Thyroid gland (tissue), 4 donors: Measurements from ENCODE around the gene DNM2. TPM values are rescaled to one million over a fixed set of nuclear protein-coding genes. Genes with fewer than 3 reads are reported as not detected.

Experiments
- DNase-seq, 2 donors: peaks; one replicate each; pipeline ENCODE4 v3.0.0-alpha.2; 2019
- H3K27ac ChIP-seq, 3 donors: fragments of 200-600 bp; sonication (generic); 1 replicate in 2 of 3; 2 replicates in 1 of 3; pipeline ENCODE4 v1.5.1; 2016 to 2019; ENCODE audit warnings: mild to moderate bottlenecking in 1 of 3, moderate library complexity in 1 of 3
- H3K27me3 ChIP-seq: fragments of 200-600 bp; sonication (generic); one replicate; pipeline ENCODE4 v1.5.1; 2019
- H3K36me3 ChIP-seq, 2 donors: fragments of 200-600 bp; sonication (generic); one replicate each; pipeline ENCODE4 v1.5.1; 2016 to 2019
- H3K4me1 ChIP-seq, 2 donors: fragments of 200-600 bp; sonication (generic); one replicate each; pipeline ENCODE4 v1.5.1; 2017 to 2019
- H3K4me3 ChIP-seq, 3 donors: fragments of 200-600 bp; sonication (generic); replicated peaks in 1 of 3; 1 replicate in 2 of 3; 2 replicates in 1 of 3; pipeline ENCODE4 v1.5.1; 2016; ENCODE audit warnings: mild to moderate bottlenecking in 1 of 3
- H3K9me3 ChIP-seq: fragments of 200-600 bp; sonication (generic); one replicate; pipeline ENCODE4 v1.5.1; 2017
- POLR2A ChIP-seq, 2 donors: fragments of 450-650 bp; IDR thresholded peaks; one replicate each; pipeline ENCODE4 v1.6.1; 2017; ENCODE audit warnings: antibody characterized with exemption in 2 of 2, mild to moderate bottlenecking in 2 of 2, moderate library complexity in 1 of 2
- WGBS, 2 donors: methylation state at CpG; one replicate each; pipeline ENCODE4 v1.1.5; 2017; 5-methylcytosine and 5-hydroxymethylcytosine counted together
- intact Hi-C: fragments of 100-400 bp; cut with DNase I; formaldehyde crosslinking; loops from one replicate; pipeline ENCODE4 v1.15.1; 2023
- total RNA-seq, 4 donors: library from RNA; depleted of rRNA; stranded (reverse); fragments of >200 nt; gene quantifications; one replicate each; pipeline ENCODE4 v1.2.3, GENCODE V29; 2016
- TF ChIP-seq, protein P1 (sequence below), 6 experiments: fragments of 200-600 bp in 3 of 6; fragments of 450-650 bp in 3 of 6; sonication (generic) in 3 of 6; IDR thresholded peaks; one replicate each; pipeline ENCODE4 v1.5.1; 2016 to 2019; ENCODE audit warnings: antibody characterized with exemption in 6 of 6, mild to moderate bottlenecking in 2 of 6, inconsistent platforms in 1 of 6, moderate library complexity in 1 of 6

Gene DNM2
- total RNA-seq, 4 donors from 2014 or later = 95.1 to 155 (median 120) TPM

DNA sequence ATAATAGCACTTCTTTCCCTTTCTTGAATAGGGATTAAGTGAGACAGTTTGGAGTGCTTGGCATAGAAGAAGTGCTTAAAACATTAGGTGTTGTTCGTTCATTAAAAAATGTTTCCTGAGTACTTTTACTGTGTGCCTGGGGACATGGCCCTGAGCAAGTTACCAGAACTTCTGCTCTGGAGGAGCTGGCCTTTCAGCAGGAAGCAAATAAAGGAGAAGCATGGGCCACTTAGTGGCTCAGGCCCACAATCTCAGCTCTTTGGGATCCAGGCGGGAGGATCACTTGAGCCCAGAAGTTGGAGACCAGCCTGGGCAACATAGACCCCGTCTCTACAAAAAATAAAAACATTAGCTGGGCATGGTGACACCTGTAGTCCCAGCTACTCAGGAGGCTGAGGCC, 5.7 kb downstream of the DNM2 start:
- intact Hi-C loops = no loop called here
- no peaks in the 10 kb centered on the region for H3K27me3 ChIP-seq
- TF ChIP-seq POLR2A (IDR thresholded peaks at IDR 0.05) = no peak
- TF ChIP-seq, protein P1, sequence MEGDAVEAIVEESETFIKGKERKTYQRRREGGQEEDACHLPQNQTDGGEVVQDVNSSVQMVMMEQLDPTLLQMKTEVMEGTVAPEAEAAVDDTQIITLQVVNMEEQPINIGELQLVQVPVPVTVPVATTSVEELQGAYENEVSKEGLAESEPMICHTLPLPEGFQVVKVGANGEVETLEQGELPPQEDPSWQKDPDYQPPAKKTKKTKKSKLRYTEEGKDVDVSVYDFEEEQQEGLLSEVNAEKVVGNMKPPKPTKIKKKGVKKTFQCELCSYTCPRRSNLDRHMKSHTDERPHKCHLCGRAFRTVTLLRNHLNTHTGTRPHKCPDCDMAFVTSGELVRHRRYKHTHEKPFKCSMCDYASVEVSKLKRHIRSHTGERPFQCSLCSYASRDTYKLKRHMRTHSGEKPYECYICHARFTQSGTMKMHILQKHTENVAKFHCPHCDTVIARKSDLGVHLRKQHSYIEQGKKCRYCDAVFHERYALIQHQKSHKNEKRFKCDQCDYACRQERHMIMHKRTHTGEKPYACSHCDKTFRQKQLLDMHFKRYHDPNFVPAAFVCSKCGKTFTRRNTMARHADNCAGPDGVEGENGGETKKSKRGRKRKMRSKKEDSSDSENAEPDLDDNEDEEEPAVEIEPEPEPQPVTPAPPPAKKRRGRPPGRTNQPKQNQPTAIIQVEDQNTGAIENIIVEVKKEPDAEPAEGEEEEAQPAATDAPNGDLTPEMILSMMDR (IDR thresholded peaks at IDR 0.05) = no peak
- H3K4me3 ChIP-seq = no peak overlapping the region
- no peak overlapping the region for H3K27ac ChIP-seq
- no peaks in the 10 kb centered on the region for H3K9me3 ChIP-seq
- WGBS, 2 donors = 86 to 89% methylated on average over 3 of the region's 3 CpGs
- no peak for DNase-seq
- H3K36me3 ChIP-seq = no peaks in the 10 kb centered on the region
- peaks cover 19 to 44% of the 10 kb centered on the region in 2 donors for H3K4me1 ChIP-seq

DNA sequence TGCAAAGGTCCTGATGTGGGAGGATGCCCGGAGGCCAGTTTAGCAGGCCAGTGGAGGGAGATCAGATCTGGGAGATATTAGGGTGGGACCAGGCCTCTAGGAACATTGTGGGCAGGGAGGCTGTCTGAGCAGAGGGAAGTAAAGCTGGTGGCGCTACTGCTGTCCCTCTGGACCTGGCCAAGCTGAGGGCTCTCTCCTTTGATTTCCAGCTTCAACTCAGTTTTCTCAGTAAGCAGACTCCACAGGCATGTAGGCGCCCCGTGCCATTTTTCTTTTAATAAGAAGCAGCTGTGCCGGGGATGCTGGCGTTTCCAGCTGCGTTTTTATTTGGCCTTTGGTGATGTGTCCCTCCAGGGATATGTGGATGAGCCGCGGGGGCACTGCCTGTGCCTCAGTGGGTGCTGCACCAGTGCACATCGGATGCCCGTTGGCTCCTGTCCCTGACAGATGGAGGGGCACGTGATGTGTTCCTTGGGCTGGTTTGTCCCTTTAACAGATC, 6.7 kb downstream of the DNM2 start:
- no peak overlapping the region for H3K4me3 ChIP-seq
- 77 to 82% methylated on average over 12 of the region's 12 CpGs for WGBS, 2 donors
- no peaks in the 10 kb centered on the region for H3K9me3 ChIP-seq
- TF ChIP-seq POLR2A (IDR thresholded peaks at IDR 0.05) = no peak
- TF ChIP-seq, protein P1 (IDR thresholded peaks at IDR 0.05) = no peak
- no peak overlapping the region for H3K27ac ChIP-seq
- no peaks in the 10 kb centered on the region for H3K36me3 ChIP-seq
- intact Hi-C loops = no loop called here
- DNase-seq = no peak
- peaks cover 11 to 35% of the 10 kb centered on the region in 2 donors for H3K4me1 ChIP-seq
- no peaks in the 10 kb centered on the region for H3K27me3 ChIP-seq

DNA sequence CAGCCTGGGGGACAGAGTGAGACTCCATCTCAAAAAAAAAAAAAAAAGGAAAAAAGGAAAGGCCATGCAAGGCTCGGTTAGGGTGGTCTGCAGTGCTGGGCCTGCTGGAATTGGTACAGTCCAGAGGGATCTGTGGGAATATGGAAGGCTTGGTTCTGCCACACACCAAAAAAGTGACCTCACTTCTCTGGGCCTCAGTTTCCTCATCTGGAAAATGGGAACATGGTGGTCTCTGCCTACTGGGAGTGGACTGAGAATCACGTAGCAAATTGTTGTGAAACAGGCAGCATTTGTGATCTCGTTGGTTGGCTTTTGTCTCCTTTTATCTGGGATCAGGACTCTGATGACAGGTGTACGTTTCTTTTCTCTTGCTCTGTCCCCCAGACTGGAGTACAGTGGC, 7.5 kb downstream of the DNM2 start:
- Histone ChIP-seq H3K4me1 (peaks cover 5 to 34% of the 10 kb centered on the region in 2 donors), H3K27ac (no peak overlapping the region), H3K4me3 (no peak overlapping the region), H3K9me3 (no peaks in the 10 kb centered on the region), H3K36me3 (no peaks in the 10 kb centered on the region), H3K27me3 (no peaks in the 10 kb centered on the region)
- no peak for DNase-seq
- TF ChIP-seq, protein P1 (IDR thresholded peaks at IDR 0.05) = no peak
- TF ChIP-seq POLR2A (IDR thresholded peaks at IDR 0.05) = no peak
- intact Hi-C loops = no loop called here
- WGBS, 2 donors = 88 to 99% methylated on average over 4 of the region's 4 CpGs

DNA sequence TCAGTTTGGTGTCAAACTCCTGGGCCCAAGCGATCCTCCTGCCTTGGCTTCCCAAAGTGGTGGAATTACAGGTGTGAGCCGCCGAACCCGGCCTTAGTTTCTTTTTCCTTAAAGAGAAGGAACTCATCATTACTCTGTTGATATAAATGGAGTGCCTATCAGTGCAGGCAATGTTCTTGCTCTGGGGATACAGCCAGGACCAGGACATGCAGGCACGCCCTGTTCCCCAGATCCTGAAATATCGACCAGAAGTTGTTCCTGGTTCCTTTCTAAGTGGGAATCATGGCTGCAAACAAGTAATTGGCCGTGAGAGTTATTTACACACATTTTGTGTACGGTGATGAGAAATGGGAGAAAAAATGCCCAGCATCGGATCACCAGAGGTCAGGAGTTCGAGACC, 8.4 kb downstream of the DNM2 start:
- Histone ChIP-seq H3K36me3 (no peaks in the 10 kb centered on the region), H3K4me3 (no peak overlapping the region), H3K27me3 (no peaks in the 10 kb centered on the region), H3K27ac (no peak overlapping the region), H3K4me1 (peaks cover 0 to 32% of the 10 kb centered on the region in 2 donors), H3K9me3 (no peaks in the 10 kb centered on the region)
- TF ChIP-seq, protein P1 (IDR thresholded peaks at IDR 0.05) = no peak
- no peak for TF ChIP-seq POLR2A (IDR thresholded peaks at IDR 0.05)
- 93% methylated on average over 10 of the region's 10 CpGs for WGBS, 2 donors
- no peak for DNase-seq
- intact Hi-C loops = no loop called here

DNA sequence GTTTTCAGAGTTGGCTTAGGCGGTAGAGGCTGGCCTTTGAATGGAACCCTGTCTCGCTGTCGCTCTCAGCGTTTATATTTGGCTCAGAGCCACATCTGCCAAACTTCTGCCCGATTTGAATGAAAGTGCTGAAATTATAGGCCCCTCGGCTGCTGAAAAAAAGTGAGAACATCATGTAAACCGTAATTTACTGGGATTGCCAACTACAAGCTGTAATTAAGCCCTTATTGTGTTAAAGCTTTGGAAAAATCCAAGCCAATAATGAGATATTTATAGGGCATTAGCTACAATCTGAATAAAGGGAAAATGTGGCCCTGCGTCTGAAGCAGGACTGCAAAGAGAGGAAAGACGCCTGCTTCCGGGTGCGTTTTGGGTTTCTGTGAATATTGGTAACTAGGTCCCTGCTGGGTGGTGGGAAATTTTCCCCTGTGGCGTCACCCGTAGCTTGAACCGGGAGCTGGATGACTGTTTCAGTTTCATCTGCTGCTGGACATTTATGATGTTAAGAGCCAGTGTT, 9.9 kb downstream of the DNM2 start:
- no peak overlapping the region for H3K4me3 ChIP-seq
- DNase-seq = no peak
- H3K27me3 ChIP-seq = no peaks in the 10 kb centered on the region
- intact Hi-C loops = no loop called here
- H3K36me3 ChIP-seq = no peaks in the 10 kb centered on the region
- no peak overlapping the region for H3K27ac ChIP-seq
- H3K9me3 ChIP-seq = no peaks in the 10 kb centered on the region
- no peak for TF ChIP-seq POLR2A (IDR thresholded peaks at IDR 0.05)
- TF ChIP-seq, protein P1 (IDR thresholded peaks at IDR 0.05) = no peak
- 75 to 78% methylated on average over 14 of the region's 14 CpGs for WGBS, 2 donors
- H3K4me1 ChIP-seq = peaks cover 0 to 32% of the 10 kb centered on the region in 2 donors
